NB4 (cell line): Measurements from ENCODE around the gene PARP1.

ENCODE experiments used
- TF ChIP-seq, protein P1 (sequence below): IDR thresholded peaks from one replicate; pipeline ENCODE4 v1.5.1; 2012; ENCODE audit warnings: low read depth, low read length
- TF ChIP-seq, protein P2 (sequence below): IDR thresholded peaks from 2 replicates; pipeline ENCODE4 v1.6.1; 2011; ENCODE audit warnings: low read depth, low read length

DNA sequence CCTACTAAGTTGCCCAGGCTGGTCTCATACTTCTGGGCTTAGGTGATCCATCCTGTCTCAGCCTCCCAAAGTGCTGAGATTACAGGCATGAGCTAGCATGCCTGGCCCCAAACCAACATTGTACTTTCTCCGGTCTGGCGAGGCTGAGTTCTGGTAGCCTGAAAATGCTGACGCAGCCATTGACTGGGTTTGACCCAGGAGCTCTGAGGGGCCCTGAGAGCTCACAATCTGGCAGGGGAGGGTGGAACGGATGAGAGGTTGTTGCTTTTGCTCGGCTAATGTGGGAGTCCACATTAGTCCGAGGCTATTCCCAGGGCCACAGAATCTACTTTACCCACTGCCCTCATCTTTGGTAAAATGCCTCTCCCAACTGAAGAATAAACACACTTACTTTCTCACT, 35.1 kb upstream of the PARP1 start:
- TF ChIP-seq, protein P1, sequence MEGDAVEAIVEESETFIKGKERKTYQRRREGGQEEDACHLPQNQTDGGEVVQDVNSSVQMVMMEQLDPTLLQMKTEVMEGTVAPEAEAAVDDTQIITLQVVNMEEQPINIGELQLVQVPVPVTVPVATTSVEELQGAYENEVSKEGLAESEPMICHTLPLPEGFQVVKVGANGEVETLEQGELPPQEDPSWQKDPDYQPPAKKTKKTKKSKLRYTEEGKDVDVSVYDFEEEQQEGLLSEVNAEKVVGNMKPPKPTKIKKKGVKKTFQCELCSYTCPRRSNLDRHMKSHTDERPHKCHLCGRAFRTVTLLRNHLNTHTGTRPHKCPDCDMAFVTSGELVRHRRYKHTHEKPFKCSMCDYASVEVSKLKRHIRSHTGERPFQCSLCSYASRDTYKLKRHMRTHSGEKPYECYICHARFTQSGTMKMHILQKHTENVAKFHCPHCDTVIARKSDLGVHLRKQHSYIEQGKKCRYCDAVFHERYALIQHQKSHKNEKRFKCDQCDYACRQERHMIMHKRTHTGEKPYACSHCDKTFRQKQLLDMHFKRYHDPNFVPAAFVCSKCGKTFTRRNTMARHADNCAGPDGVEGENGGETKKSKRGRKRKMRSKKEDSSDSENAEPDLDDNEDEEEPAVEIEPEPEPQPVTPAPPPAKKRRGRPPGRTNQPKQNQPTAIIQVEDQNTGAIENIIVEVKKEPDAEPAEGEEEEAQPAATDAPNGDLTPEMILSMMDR: no peak
- TF ChIP-seq, protein P2, sequence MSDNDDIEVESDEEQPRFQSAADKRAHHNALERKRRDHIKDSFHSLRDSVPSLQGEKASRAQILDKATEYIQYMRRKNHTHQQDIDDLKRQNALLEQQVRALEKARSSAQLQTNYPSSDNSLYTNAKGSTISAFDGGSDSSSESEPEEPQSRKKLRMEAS: no peak
